Duodenal mucosa (tissue), 2 donors: ENCODE results near the gene RRAS2.

ENCODE experiments used
- H3K27ac ChIP-seq: one replicate; pipeline ENCODE4 v1.7.0; 2013; ENCODE audit warnings: low read depth, low read length
- H3K27me3 ChIP-seq, 2 donors: one replicate each; pipeline ENCODE4 v1.7.0; 2013; ENCODE audit warnings: low read length in 2 of 2, control low read depth in 1 of 2; ENCODE audit not compliant: insufficient read depth in 2 of 2, control insufficient read depth in 1 of 2
- H3K36me3 ChIP-seq, 2 donors: one replicate each; pipeline ENCODE4 v1.7.0; 2013; ENCODE audit warnings: low read length in 2 of 2, control low read depth in 1 of 2; ENCODE audit not compliant: insufficient read depth in 2 of 2, control insufficient read depth in 1 of 2
- H3K4me1 ChIP-seq, 2 donors: one replicate each; pipeline ENCODE4 v1.7.0; 2013; ENCODE audit warnings: low read length in 2 of 2, control low read depth in 1 of 2; ENCODE audit not compliant: insufficient read depth in 2 of 2, control insufficient read depth in 1 of 2
- H3K4me3 ChIP-seq, 2 donors: one replicate each; pipeline ENCODE4 v1.7.0; 2013; ENCODE audit warnings: low read length in 2 of 2, low read depth in 1 of 2
- H3K9ac ChIP-seq, 2 donors: one replicate each; pipeline ENCODE4 v1.7.0; 2013; ENCODE audit warnings: low read length in 2 of 2, low read depth in 1 of 2
- H3K9me3 ChIP-seq, 2 donors: one replicate each; pipeline ENCODE4 v1.7.0; 2013; ENCODE audit warnings: low read length in 2 of 2, control low read depth in 1 of 2; ENCODE audit not compliant: control insufficient read depth in 1 of 2

RRAS2 gene

DNA sequence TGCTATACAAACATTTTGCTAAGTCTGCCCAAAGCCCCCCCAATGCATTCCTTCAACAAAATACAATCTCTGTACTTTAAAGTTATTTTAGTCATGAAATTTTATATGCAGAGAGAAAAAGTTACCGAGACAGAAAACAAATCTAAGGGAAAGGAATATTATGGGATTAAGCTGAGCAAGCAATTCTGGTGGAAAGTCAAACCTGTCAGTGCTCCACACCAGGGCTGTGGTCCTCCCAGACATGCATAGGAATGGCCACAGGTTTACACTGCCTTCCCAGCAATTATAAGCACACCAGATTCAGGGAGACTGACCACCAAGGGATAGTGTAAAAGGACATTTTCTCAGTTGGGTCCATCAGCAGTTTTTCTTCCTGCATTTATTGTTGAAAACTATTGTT, 92.4 kb downstream of the RRAS2 start:
- no peaks in the 10 kb centered on the region for H3K9me3 ChIP-seq

DNA sequence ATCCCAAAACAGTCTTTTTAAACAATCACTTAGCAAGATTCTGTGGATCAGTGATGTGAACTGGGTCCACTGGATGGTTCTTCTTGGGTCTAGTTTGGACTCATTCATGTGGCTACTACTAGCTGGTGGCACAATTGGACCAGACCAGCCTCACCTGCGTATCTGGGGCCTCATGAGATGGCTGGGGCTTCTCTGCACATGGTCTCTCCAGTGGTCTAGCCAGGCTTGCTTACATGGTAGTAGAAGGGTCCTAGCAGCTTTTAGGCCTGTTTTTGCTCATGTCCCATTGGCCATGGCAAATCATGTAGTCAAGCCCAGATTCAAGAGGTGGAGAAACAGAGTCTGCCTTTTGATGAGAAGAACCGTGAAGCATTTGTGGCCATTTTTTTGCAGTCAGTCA, 94.0 kb downstream of the RRAS2 start:
- peaks cover 4 to 6% of the 10 kb centered on the region in 2 donors for H3K4me1 ChIP-seq
- H3K9ac ChIP-seq: no peak overlapping the region
- H3K27me3 ChIP-seq: no peaks in the 10 kb centered on the region
- no peak overlapping the region for H3K4me3 ChIP-seq
- H3K36me3 ChIP-seq: peaks cover 11 to 44% of the 10 kb centered on the region in 2 donors
- no peaks in the 10 kb centered on the region for H3K9me3 ChIP-seq
- H3K27ac ChIP-seq: no peak overlapping the region

More for the DNA sequence above, 92.4 kb downstream of the RRAS2 start:
- Histone ChIP-seq H3K27ac (no peak overlapping the region), H3K9ac (no peak overlapping the region), H3K27me3 (no peaks in the 10 kb centered on the region), H3K36me3 (peaks cover 11 to 36% of the 10 kb centered on the region in 2 donors), H3K4me3 (no peak overlapping the region), H3K4me1 (peaks cover 0 to 7% of the 10 kb centered on the region in 2 donors)

GRCh38 chr11:14262271-14262846, 96.6 kb downstream of the RRAS2 start:
- Histone ChIP-seq H3K27ac (no peak overlapping the region), H3K9ac (no peak overlapping the region), H3K9me3 (no peaks in the 10 kb centered on the region), H3K4me1 (peaks cover 27 to 28% of the 10 kb centered on the region in 2 donors), H3K36me3 (peaks cover 11 to 50% of the 10 kb centered on the region in 2 donors), H3K4me3 (no peak overlapping the region), H3K27me3 (no peaks in the 10 kb centered on the region)

DNA sequence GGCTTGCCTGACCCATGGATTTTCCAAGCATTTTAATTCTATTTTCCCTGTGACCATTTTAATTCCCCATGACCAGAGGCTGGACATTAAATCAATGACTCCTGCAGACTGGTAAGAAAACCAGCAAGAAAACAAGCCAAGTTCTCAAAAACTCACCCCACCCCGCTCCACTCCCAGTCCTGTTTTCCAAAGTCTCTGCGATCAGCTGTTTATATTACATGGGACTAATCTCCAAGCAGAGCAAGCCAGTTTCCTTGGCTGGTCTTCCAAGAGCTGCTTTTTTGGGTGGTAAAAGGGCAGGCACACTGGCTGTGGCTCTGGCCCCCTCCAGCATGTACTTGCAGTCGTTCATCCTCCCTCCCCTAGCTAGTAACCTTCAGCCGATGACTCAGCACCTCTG, 97.9 kb downstream of the RRAS2 start:
- H3K27ac ChIP-seq: no peak overlapping the region
- H3K4me3 ChIP-seq: no peak overlapping the region
- peaks cover 11 to 59% of the 10 kb centered on the region in 2 donors for H3K36me3 ChIP-seq
- no peaks in the 10 kb centered on the region for H3K27me3 ChIP-seq
- peaks cover 28 to 37% of the 10 kb centered on the region in 2 donors for H3K4me1 ChIP-seq
- H3K9ac ChIP-seq: no peak overlapping the region
- no peaks in the 10 kb centered on the region for H3K9me3 ChIP-seq

- peaks cover 28 to 41% of the 10 kb centered on the region in 2 donors for H3K4me1 ChIP-seq
- no peak overlapping the region for H3K27ac ChIP-seq
- H3K4me3 ChIP-seq: no peak overlapping the region
- H3K27me3 ChIP-seq: no peaks in the 10 kb centered on the region
- H3K9ac ChIP-seq: no peak overlapping the region
- H3K36me3 ChIP-seq: peaks cover 5 to 52% of the 10 kb centered on the region in 2 donors
- H3K9me3 ChIP-seq: no peaks in the 10 kb centered on the region
These were observed 99.1 kb downstream of the RRAS2 start for GRCh38 chr11:14259878-14260277.

DNA sequence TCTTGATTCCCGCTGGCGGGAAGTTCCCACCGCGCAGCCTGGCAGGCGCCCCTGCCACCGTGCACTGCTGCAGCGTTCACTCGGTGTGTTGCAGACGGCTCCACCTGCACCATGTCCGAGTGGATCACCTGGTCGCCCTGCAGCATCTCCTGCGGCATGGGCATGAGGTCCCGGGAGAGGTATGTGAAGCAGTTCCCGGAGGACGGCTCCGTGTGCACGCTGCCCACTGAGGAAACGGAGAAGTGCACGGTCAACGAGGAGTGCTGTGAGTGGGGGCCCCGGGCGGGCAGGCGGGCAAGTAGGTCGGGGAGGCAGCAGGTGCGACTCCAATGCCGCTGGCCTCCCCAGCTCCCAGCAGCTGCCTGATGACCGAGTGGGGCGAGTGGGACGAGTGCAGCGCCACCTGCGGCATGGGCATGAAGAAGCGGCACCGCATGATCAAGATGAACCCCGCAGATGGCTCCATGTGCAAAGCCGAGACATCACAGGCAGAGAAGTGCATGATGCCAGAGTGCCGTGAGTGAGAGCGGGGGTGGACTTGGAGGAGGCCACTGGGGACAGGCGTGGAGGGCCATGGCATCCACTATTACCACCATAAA, 99.7 kb downstream of the RRAS2 start:
- Histone ChIP-seq H3K9me3 (no peaks in the 10 kb centered on the region), H3K27ac (no peak overlapping the region), H3K36me3 (peaks cover 9 to 53% of the 10 kb centered on the region in 2 donors), H3K4me1 (peaks cover 28 to 43% of the 10 kb centered on the region in 2 donors), H3K9ac (no peak overlapping the region), H3K27me3 (no peaks in the 10 kb centered on the region), H3K4me3 (no peak overlapping the region)

DNA sequence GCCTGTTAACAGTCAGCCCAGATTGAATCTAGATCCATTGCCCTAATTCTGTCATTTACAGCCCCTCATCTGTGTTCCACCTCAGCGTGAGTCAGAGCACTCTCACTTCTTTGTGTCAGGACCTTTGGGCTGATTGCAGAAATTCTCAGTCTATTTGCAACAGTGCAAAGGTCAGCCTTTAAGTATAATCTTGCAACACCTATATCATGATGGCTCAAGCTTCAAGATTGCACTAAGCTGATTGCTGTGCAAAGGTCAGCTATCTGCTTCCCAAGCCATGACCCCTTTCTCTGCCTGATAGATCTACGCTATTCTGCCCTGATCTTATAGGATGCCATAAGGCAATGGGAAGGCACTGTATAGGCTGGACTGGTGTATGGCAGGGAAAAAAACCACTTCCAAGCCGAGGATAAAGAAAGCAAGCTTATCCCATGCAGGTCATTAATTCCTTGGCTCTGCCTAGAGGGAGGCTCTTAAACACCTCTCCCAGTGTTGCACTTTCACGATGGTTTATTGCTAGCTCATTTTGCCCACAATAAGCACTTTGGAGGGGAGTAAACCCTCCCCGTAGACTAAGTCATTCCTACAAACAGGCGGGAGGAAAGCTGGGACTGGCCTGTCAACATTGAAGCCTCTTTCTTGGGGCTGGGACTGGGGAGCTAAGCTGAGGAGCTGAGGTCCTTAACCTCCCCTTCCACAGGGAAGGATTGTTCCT, 100.6 kb downstream of the RRAS2 start:
- Histone ChIP-seq H3K27me3 (no peaks in the 10 kb centered on the region), H3K27ac (no peak overlapping the region), H3K9ac (no peak overlapping the region), H3K4me3 (peak overlapping the region in 1 of 2 donors; percentile 20), H3K36me3 (peaks cover 9 to 48% of the 10 kb centered on the region in 2 donors), H3K4me1 (peaks cover 28 to 43% of the 10 kb centered on the region in 2 donors), H3K9me3 (no peaks in the 10 kb centered on the region)

DNA sequence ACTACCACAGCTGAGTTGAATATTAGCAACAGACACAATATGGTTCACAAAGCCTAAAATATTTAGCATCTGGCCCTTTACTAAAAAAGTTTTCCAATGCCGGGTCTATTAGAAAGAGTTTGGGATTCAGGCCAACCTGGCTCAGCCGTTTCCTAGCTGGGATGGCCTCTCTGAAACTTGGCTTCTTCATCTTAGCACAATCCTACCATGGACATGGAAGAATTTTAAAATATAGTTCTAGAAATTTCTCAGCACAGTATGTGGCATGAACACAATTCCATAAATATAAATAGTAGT, 103.8 kb downstream of the RRAS2 start:
- no peaks in the 10 kb centered on the region for H3K27me3 ChIP-seq
- H3K9ac ChIP-seq: no peak overlapping the region
- no peaks in the 10 kb centered on the region for H3K9me3 ChIP-seq
- peaks cover 6 to 30% of the 10 kb centered on the region in 2 donors for H3K36me3 ChIP-seq
- no peak overlapping the region for H3K27ac ChIP-seq
- H3K4me3 ChIP-seq: no peak overlapping the region
- peaks cover 24 to 41% of the 10 kb centered on the region in 2 donors for H3K4me1 ChIP-seq

DNA sequence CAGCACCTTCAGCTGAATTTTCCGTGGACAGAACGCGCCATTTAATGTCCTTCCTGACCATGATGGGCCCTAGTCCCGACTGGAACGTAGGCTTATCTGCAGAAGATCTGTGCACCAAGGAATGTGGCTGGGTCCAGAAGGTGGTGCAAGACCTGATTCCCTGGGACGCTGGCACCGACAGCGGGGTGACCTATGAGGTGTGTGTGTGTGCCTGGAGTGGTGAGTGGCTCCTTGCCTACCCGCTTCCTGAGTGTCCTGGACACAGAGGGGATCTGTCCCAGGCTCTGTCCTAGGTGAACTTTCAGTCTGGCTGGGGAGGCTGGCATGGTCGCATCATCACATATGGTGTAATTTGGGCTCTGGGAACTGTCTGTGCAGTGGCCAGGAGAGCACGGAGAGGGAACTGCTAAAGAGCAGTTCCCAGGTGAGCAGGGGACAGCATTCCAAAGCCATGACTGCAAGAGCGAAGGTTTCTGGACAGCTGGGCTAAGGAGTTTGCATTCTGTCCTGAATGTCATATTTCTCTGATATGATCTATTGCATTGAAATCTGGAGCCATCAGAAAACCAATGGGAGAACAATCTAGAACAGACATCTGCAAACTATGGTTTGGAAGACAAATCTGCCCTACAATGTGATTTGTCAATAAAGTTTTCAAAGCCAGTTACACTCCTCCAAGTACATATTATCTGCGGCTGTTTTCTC, 104.3 kb downstream of the RRAS2 start:
- H3K9ac ChIP-seq: no peak overlapping the region
- H3K27ac ChIP-seq: no peak overlapping the region
- H3K4me1 ChIP-seq: peaks cover 20 to 36% of the 10 kb centered on the region in 2 donors
- H3K9me3 ChIP-seq: no peaks in the 10 kb centered on the region
- H3K36me3 ChIP-seq: peaks cover 6 to 30% of the 10 kb centered on the region in 2 donors
- no peak overlapping the region for H3K4me3 ChIP-seq
- H3K27me3 ChIP-seq: no peaks in the 10 kb centered on the region

GRCh38 chr11:14253840-14254239, 105.1 kb downstream of the RRAS2 start:
- Histone ChIP-seq H3K4me1 (peaks cover 12 to 28% of the 10 kb centered on the region in 2 donors), H3K27ac (no peak overlapping the region), H3K9ac (no peak overlapping the region), H3K4me3 (no peak overlapping the region), H3K9me3 (no peaks in the 10 kb centered on the region), H3K36me3 (peaks cover 6 to 23% of the 10 kb centered on the region in 2 donors), H3K27me3 (no peaks in the 10 kb centered on the region)
